Stimulated activated CD4-positive, alpha-beta T cell treated with anti-CD3 and anti-CD28 coated beads, TNF-alpha, amount 100 ng/mL, for 1 hour (primary cell): ENCODE measurements around the gene MICOS13.

ENCODE experiments used
- DNase-seq, 3 donors: peaks; one replicate each; pipeline ENCODE4 v3.0.0-alpha.2; 2020; ENCODE audit warnings: low read depth in 3 of 3, low spot score in 1 of 3

MICOS13 gene

DNA sequence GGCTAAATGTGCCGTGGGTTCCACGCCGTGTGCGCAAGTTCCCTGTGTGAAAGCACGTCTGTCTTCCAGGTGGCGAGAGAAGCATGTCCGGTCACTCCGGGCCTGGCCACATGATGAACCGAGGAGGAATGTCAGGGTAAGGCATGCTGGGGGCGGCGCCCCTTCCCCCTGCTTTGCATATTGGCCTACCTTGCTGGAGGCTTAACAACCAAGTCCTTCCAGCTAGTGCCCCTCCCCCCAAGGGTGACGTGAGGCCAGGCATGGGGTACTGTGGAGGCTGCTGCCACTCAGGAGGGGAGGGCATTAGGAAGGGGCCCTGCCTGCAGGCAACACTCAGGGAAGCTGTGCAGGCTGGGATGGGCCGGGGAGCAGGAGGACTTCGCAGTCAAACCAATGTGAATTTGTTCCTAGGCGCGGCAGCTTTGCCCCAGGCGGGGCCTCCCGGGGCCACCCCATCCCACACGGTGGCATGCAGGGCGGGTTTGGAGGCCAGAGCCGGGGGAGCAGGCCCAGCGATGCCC lies 12.5 kb downstream of the MICOS13 start:
- no peak for DNase-seq

DNA sequence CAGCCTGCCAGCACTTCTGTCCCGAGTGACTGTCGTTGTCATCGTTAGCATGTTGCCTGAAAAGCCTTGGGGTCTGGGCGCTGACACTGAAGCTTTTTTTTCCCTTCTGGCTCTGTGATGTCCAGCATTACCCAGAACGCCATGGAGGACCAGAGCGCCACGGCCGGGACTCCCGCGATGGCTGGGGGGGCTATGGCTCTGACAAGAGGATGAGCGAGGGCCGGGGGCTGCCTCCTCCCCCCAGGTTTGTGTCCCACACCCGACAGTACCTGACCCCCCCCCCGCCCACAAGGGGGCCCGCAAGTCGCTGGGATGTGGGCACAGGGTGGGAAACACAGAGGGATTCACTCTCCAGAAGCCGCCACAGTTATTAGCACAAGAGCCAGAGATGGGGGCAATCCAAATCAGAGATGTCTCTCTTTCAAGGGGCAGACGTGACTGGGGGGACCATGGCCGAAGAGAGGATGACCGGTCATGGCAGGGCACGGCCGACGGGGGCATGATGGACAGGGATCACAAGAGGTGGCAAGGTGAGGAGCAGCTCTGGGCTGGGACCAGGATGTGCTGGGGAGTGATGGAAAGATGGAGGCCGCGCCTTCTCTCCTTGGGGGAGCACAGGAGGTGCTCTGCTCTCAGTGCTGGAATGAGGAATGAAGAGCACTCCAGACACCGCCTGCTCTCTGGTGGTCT lies 13.2 kb downstream of the MICOS13 start:
- no peak for DNase-seq

DNA sequence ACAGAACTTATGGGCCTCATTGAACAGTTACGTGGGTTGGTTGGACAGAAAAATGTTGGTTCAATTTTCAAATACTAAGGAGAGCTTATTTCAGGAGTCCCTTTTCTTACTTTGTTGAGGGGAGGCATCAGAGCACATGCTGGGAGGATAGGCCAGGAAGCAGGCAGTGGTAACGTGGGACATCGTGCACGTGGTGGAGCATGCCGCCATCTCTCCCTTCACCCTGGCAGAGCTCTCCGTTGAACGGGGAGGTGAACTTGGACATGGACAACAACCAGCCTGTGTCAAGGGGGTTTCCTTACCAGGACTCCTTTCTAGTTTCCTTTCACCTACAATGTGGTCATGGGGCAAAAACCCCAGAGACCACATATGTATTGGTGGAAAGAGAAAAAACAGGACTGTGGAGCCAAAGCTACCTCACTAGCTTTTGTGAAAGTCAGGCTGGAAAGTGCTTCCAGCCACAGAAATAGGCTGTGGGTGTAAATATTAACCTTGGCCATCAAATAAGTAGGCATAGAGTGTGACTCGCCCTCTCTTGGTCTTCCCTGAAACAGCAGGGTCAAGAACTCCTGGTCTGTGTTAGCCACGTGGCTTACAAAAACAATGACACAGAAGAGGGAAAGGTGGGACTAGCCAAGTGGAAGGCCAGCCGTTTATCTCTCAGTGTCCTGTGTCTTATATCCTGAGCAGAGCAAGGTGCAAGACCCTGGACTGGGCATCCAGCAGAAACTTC lies 14.4 kb downstream of the MICOS13 start:
- DNase-seq, result no peak

- no peak for DNase-seq
These were observed 15.8 kb downstream of the MICOS13 start for GRCh38 chr19:5664515-5664914.

DNA sequence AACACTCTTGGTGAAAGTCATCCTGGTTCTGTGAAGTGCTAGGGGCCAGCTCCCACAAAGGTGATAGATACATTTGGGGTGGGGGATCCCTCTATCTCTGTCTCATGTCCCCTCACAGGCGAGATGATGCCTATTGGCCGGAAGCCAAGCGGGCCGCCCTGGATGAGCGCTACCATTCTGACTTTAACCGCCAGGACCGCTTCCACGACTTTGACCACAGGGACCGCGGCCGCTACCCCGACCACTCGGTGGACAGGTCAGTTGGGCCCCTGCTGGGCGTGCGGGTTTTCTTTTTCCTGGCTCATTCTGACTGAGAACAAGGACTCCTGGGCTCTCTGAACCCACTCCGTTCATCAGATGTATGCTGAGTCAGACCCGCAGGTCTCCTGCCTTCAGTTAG lies 16.4 kb downstream of the MICOS13 start:
- no peak for DNase-seq

DNA sequence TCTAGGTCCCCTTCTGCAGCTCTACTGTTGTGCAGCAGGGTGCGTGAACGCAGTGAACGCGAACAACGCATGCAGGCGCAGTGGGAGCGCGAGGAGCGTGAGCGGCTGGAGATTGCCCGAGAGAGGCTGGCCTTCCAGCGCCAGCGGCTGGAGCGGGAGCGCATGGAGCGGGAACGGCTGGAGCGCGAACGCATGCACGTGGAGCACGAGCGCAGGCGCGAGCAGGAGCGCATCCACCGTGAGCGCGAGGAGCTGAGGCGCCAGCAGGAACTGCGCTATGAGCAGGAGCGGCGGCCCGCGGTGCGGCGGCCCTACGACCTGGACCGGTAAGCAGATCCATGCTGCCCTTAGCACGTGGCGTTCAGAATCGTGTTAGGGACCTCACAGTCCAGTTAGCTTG lies 18.8 kb downstream of the MICOS13 start:
- no peak for DNase-seq

- DNase-seq, result no peak
These were observed 24.9 kb downstream of the MICOS13 start for GRCh38 chr19:5655412-5655811.

- no peak for DNase-seq
These were observed 25.4 kb downstream of the MICOS13 start for GRCh38 chr19:5654931-5655330.

DNA sequence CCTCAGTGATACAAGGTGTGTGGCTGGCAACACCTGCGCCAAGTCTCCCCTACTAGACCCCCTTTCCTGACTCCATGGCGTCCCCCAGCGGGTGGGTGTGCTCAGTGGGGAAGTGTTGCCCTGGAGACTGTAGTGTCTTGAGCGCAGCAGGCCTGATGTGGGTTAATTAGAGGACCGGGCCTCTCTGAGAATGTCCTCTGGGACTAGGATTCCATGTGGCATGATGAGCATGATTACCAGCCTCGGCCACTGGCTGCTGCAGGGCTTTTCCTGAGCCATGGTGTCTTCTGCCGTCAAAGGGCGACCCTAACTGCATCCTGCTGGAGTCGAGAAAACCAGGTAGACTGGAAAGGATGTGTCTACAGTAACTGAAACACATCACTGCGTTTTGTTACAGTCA lies 28.1 kb downstream of the MICOS13 start:
- DNase-seq, result no peak

GRCh38 chr19:5651361-5651760 lies 29.0 kb downstream of the MICOS13 start:
- DNase-seq, result no peak

- no peak for DNase-seq
These were observed 31.9 kb downstream of the MICOS13 start for GRCh38 chr19:5648464-5648863.

- DNase-seq, result no peak
These were observed 33.6 kb downstream of the MICOS13 start for GRCh38 chr19:5646703-5647102.

GRCh38 chr19:5645409-5645808 lies 34.9 kb downstream of the MICOS13 start:
- DNase-seq, result no peak

- DNase-seq, result no peak
These were observed 36.3 kb downstream of the MICOS13 start for GRCh38 chr19:5644037-5644436.

- no peak for DNase-seq
These were observed 37.3 kb downstream of the MICOS13 start for GRCh38 chr19:5643060-5643459.

- no peak for DNase-seq
These were observed 38.1 kb downstream of the MICOS13 start for GRCh38 chr19:5642204-5642603.

- DNase-seq, result no peak
These were observed 39.1 kb downstream of the MICOS13 start for GRCh38 chr19:5641171-5641570.

- DNase-seq, result no peak
These were observed 42.3 kb downstream of the MICOS13 start for GRCh38 chr19:5637971-5638370.

GRCh38 chr19:5635427-5635826 lies 44.9 kb downstream of the MICOS13 start:
- no peak for DNase-seq

DNA sequence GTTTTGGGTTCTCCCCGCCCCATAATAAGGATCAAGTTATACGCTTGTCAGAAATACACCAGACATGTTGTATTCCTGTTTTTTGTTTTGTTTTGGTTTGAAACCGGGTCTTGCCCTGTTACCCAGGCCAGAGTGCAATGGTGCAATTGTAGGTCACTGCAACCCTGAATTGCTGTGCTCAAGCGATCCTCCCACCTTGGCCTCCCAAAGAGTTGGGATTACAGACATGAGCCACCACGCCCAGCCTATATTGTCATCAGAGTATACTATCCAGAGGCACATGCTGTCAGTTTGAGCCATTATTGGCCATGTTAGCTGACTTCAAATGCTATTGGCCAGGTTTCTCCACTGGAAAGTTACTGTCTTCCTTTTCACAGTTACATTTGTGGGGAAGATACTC lies 47.7 kb downstream of the MICOS13 start:
- no peak for DNase-seq

- no peak for DNase-seq
These were observed 48.1 kb downstream of the MICOS13 start for GRCh38 chr19:5632241-5632612.

DNA sequence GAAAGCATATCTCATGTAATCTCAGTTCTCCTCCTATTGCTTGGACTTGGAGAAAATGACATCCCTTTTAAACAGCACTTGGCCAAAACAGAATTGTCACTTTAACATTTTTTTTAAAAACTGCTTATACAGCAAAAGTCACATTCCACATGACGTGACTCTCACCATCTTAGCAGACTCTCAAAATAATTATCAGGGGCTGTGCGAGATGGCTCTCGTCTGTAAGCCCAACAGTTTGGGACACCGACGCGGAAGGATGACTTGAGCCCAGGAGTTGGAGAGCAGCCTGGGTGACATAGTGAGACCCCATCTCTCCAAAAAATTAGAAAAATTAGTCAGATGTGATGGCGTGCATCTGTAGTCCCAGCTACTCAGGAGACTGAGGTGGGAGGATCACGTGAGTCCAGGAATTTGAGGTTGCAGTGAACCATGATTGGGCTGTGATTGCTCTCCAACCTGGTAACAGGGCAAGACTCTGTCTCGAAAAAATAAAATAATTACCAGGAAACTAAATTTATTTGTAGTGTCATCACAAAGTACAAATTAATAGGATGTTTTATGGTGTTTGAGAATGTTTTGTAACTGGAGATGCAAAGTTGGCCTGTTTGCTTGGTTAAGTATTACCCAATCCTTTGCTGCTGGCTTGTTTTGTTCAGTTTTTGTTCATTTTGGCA lies 48.6 kb downstream of the MICOS13 start:
- no peak for DNase-seq
